Measurements from ENCODE around the gene PDGFD. TPM values are rescaled to one million over a fixed set of nuclear protein-coding genes. Genes with fewer than 3 reads are reported as not detected.

PDGFD gene
- total and polyA plus RNA-seq, 12 donors: 6.0 to 17.5 (median 10.7) TPM

- Histone ChIP-seq H3K9me3 (no peaks in the 10 kb centered on the region), H3K36me3 (no peaks in the 10 kb centered on the region), H3K4me1 (peaks cover 0 to 17% (median 7%) of the 10 kb centered on the region in 9 donors), H3K4me3 (no peak overlapping the region), H3K27me3 (peaks cover 0 to 14% (median 0%) of the 10 kb centered on the region in 7 donors), H3K27ac (no peak overlapping the region)
- 93 to 94% methylated on average over 1 of the region's 1 CpG for WGBS, 2 donors
- intact Hi-C loops (cut with DNase I): loop anchor here in 2 of 10 donors (10.0 kb wide), 1 partner anchor 235 kb away; no protein-coding TSS in a partner anchor
- DNase-seq (no peak), ATAC-seq (no peak)
- TF ChIP-seq, protein P1, sequence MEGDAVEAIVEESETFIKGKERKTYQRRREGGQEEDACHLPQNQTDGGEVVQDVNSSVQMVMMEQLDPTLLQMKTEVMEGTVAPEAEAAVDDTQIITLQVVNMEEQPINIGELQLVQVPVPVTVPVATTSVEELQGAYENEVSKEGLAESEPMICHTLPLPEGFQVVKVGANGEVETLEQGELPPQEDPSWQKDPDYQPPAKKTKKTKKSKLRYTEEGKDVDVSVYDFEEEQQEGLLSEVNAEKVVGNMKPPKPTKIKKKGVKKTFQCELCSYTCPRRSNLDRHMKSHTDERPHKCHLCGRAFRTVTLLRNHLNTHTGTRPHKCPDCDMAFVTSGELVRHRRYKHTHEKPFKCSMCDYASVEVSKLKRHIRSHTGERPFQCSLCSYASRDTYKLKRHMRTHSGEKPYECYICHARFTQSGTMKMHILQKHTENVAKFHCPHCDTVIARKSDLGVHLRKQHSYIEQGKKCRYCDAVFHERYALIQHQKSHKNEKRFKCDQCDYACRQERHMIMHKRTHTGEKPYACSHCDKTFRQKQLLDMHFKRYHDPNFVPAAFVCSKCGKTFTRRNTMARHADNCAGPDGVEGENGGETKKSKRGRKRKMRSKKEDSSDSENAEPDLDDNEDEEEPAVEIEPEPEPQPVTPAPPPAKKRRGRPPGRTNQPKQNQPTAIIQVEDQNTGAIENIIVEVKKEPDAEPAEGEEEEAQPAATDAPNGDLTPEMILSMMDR (IDR thresholded peaks at IDR 0.05): no peak
Measured at GRCh38 chr11:104159356-104159755, 4.6 kb downstream of the PDGFD start.

DNA sequence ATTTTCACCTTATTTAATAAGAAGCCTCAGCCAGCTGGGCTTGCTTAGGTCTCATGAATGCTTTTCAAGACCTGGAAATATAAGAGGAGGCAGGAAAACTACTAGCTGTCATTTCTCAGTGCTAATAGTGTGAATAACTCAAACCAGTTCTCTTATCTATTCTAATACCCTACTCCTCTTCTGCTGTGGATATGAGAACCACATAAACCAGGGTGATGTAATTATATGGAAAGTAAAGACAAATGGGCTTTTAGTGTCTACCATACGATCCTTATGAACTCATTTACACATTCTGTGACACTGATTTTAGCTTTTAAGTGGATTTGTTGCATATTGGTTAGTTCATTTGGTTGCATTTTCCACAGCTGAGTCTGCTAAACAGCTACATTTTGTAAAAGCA is 8.6 kb downstream of the PDGFD start:
- ATAC-seq (no peak), DNase-seq (no peak)
- Histone ChIP-seq H3K27ac (no peak overlapping the region), H3K36me3 (no peaks in the 10 kb centered on the region), H3K9me3 (peaks cover 0 to 4% (median 0%) of the 10 kb centered on the region in 11 donors), H3K27me3 (no peaks in the 10 kb centered on the region), H3K4me1 (peaks cover 0 to 16% (median 5%) of the 10 kb centered on the region in 9 donors), H3K4me3 (no peak overlapping the region)
- 68 to 77% methylated on average over 1 of the region's 1 CpG for WGBS, 2 donors
- intact Hi-C loops (cut with DNase I): loop anchor here in 2 of 10 donors (10.0 kb wide), 1 partner anchor 231 kb away; no protein-coding TSS in a partner anchor
- TF ChIP-seq, protein P1 (IDR thresholded peaks at IDR 0.05): no peak

- no peak for DNase-seq
- Histone ChIP-seq H3K27ac (no peak overlapping the region), H3K9me3 (peaks cover 0 to 6% (median 0%) of the 10 kb centered on the region in 11 donors), H3K36me3 (no peaks in the 10 kb centered on the region), H3K4me3 (no peak overlapping the region), H3K27me3 (no peaks in the 10 kb centered on the region), H3K4me1 (peaks cover 0 to 13% (median 5%) of the 10 kb centered on the region in 9 donors)
- ATAC-seq: no peak
- TF ChIP-seq, protein P1 (IDR thresholded peaks at IDR 0.05): no peak
- intact Hi-C loops (cut with DNase I): loop anchor here in 8 of 10 donors (5.0 to 10.0 kb wide), 3 partner anchors 227 to 472 kb away; no protein-coding TSS in a partner anchor
- WGBS, 2 donors: 79 to 83% methylated on average over 7 of the region's 7 CpGs
Measured at GRCh38 chr11:104154296-104154695, 9.7 kb downstream of the PDGFD start.

DNA sequence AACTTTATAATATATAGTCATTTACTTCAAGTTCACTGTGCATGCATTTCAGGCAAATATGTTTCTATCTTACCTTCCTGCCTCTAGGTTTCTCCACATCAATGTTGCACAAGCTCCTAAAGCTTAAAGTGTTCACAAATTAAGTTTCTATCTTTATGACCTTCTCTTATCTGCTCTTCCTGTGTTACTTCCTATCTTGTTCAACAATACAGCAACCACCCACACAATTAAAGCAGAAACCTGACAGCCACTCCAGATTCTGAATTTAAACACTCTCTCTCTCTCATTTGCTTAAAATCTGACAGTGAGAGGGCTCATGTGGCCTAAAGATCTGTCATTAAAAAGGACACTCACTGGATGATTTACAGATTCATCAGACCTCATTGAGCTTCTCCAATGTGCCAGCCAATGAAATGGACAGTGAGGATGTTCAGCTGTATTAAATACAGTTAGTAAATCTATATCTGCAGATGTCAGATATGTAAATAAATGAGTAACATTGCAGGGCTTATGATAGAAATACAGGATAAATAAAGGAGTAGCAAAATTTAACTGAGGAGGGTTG is 10.9 kb downstream of the PDGFD start:
- Histone ChIP-seq H3K9me3 (peaks cover 0 to 6% (median 0%) of the 10 kb centered on the region in 11 donors), H3K27me3 (no peaks in the 10 kb centered on the region), H3K27ac (no peak overlapping the region), H3K4me3 (no peak overlapping the region), H3K4me1 (peaks cover 0 to 13% (median 5%) of the 10 kb centered on the region in 9 donors), H3K36me3 (no peaks in the 10 kb centered on the region)
- intact Hi-C loops (cut with DNase I): loop anchor here in 8 of 10 donors (5.0 to 10.0 kb wide), 3 partner anchors 226 to 471 kb away; no protein-coding TSS in a partner anchor
- TF ChIP-seq, protein P1 (IDR thresholded peaks at IDR 0.05): no peak
- ATAC-seq (peak in 2 of 8 donors; percentile 22 to 24), DNase-seq (no peak)

Data from heart right ventricle (tissue), 16 donors.